GM21515 (cell line): Measurements from ENCODE around the gene ATRNL1.
A peak's percentile ranks its signal among the peaks of the same experiment; 100 is the strongest.

Source experiments
- ATAC-seq: cut with Tn5 transposase; IDR thresholded peaks from one replicate; pipeline ENCODE4 v1.9.1; 2021; ENCODE audit not compliant: unreplicated experiment

ATRNL1 gene

GRCh38 chr10:115093286-115093775, at the start of gene ATRNL1:
Gene ATRNL1 (plus strand): TSS chr10:115093365. CDS start chr10:115093751, 386 bp downstream.
- ATAC-seq = peak; percentile 75

GRCh38 chr10:115043719-115044118, 49.4 kb upstream of the ATRNL1 start:
- no peak for ATAC-seq

GRCh38 chr10:115044891-115045290, 48.3 kb upstream of the ATRNL1 start:
- no peak for ATAC-seq

- ATAC-seq = no peak
Measured at GRCh38 chr10:115045499-115045898, 47.7 kb upstream of the ATRNL1 start.

GRCh38 chr10:115046686-115047236, 46.4 kb upstream of the ATRNL1 start:
- ATAC-seq = no peak

- ATAC-seq = no peak
Measured at GRCh38 chr10:115047705-115048104, 45.5 kb upstream of the ATRNL1 start.

- ATAC-seq = no peak
Measured at GRCh38 chr10:115049318-115049717, 43.8 kb upstream of the ATRNL1 start.

GRCh38 chr10:115049960-115050359, 43.2 kb upstream of the ATRNL1 start:
- ATAC-seq = no peak

- ATAC-seq = no peak
Measured at GRCh38 chr10:115050375-115051010, 42.7 kb upstream of the ATRNL1 start.

GRCh38 chr10:115051216-115051615, 41.9 kb upstream of the ATRNL1 start:
- ATAC-seq = no peak

GRCh38 chr10:115052226-115052625, 40.9 kb upstream of the ATRNL1 start:
- no peak for ATAC-seq

GRCh38 chr10:115052728-115053127, 40.4 kb upstream of the ATRNL1 start:
- no peak for ATAC-seq

GRCh38 chr10:115056186-115056585, 37.0 kb upstream of the ATRNL1 start:
- ATAC-seq = no peak

- ATAC-seq = no peak
Measured at GRCh38 chr10:115059301-115059898, 33.8 kb upstream of the ATRNL1 start.

- ATAC-seq = no peak
Measured at GRCh38 chr10:115063701-115064658, 29.2 kb upstream of the ATRNL1 start.

GRCh38 chr10:115065801-115066200, 27.4 kb upstream of the ATRNL1 start:
- no peak for ATAC-seq

GRCh38 chr10:115066528-115066927, 26.6 kb upstream of the ATRNL1 start:
- no peak for ATAC-seq

- ATAC-seq = no peak
Measured at GRCh38 chr10:115073796-115074195, 19.4 kb upstream of the ATRNL1 start.

- ATAC-seq = no peak
Measured at GRCh38 chr10:115082506-115082905, 10.7 kb upstream of the ATRNL1 start.

- no peak for ATAC-seq
Measured at GRCh38 chr10:115084277-115084850, 8.8 kb upstream of the ATRNL1 start.

- no peak for ATAC-seq
Measured at GRCh38 chr10:115091161-115091560, 2.0 kb upstream of the ATRNL1 start.
